Liver (tissue), 3 donors: Measurements from ENCODE around the gene PHOSPHO1.

Experiments
- GABPA ChIP-seq, 2 donors: IDR thresholded peaks in 1 of 2; conservative IDR thresholded peaks in 1 of 2; 2 replicates each; pipeline ENCODE4 v1.6.1; 2016; ENCODE audit warnings: antibody characterized with exemption in 2 of 2, mild to moderate bottlenecking in 1 of 2, moderate library complexity in 1 of 2
- HNF4G ChIP-seq: IDR thresholded peaks from 2 replicates; pipeline ENCODE4 v1.6.1; 2016; ENCODE audit warnings: antibody characterized with exemption
- MAX ChIP-seq: IDR thresholded peaks from 2 replicates; pipeline ENCODE4 v1.6.1; 2016; ENCODE audit warnings: antibody characterized with exemption
- RAD21 ChIP-seq, 2 donors: IDR thresholded peaks; 2 replicates each; pipeline ENCODE4 v1.6.1; 2016; ENCODE audit warnings: antibody characterized with exemption in 2 of 2, mild to moderate bottlenecking in 2 of 2
- REST ChIP-seq: IDR thresholded peaks from 2 replicates; pipeline ENCODE4 v1.6.1; 2016; ENCODE audit warnings: antibody characterized with exemption, mild to moderate bottlenecking
- RXRA ChIP-seq, 2 donors: IDR thresholded peaks; 2 replicates each; pipeline ENCODE4 v1.6.1; 2017 to 2018; ENCODE audit warnings: antibody characterized with exemption in 2 of 2, mild to moderate bottlenecking in 1 of 2
- SP1 ChIP-seq: IDR thresholded peaks from 2 replicates; pipeline ENCODE4 v1.6.1; 2018; ENCODE audit warnings: antibody characterized with exemption, mild to moderate bottlenecking
- TAF1 ChIP-seq: conservative IDR thresholded peaks from 2 replicates; pipeline ENCODE4 v1.6.1; 2016; ENCODE audit warnings: antibody characterized with exemption, mild to moderate bottlenecking
- YY1 ChIP-seq: IDR thresholded peaks from 2 replicates; pipeline ENCODE4 v1.6.1; 2016; ENCODE audit warnings: antibody characterized with exemption, mild to moderate bottlenecking
- TF ChIP-seq, protein P1 (sequence below): fragments of 150-350 bp; IDR thresholded peaks from 2 replicates; pipeline ENCODE4 v1.5.1; 2017; ENCODE audit warnings: improper control_type of control experiment, low read depth, low read length; ENCODE audit not compliant: missing input control
- TF ChIP-seq, protein P2 (sequence below): IDR thresholded peaks from 2 replicates; pipeline ENCODE4 v1.6.1; 2016; ENCODE audit warnings: antibody characterized with exemption
- donor health status: healthy.
- donor health status: healthy.

GRCh38 chr17:49203796-49204195 lies 26.8 kb downstream of the PHOSPHO1 start:
- TF ChIP-seq, protein P1, sequence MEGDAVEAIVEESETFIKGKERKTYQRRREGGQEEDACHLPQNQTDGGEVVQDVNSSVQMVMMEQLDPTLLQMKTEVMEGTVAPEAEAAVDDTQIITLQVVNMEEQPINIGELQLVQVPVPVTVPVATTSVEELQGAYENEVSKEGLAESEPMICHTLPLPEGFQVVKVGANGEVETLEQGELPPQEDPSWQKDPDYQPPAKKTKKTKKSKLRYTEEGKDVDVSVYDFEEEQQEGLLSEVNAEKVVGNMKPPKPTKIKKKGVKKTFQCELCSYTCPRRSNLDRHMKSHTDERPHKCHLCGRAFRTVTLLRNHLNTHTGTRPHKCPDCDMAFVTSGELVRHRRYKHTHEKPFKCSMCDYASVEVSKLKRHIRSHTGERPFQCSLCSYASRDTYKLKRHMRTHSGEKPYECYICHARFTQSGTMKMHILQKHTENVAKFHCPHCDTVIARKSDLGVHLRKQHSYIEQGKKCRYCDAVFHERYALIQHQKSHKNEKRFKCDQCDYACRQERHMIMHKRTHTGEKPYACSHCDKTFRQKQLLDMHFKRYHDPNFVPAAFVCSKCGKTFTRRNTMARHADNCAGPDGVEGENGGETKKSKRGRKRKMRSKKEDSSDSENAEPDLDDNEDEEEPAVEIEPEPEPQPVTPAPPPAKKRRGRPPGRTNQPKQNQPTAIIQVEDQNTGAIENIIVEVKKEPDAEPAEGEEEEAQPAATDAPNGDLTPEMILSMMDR = no peak
- TF ChIP-seq REST (no peak), MAX (no peak), RXRA (IDR thresholded peaks at IDR 0.05) (no peak), YY1 (no peak), TAF1 (no peak), RAD21 (IDR thresholded peaks at IDR 0.05) (no peak), SP1 (no peak), HNF4G (no peak), GABPA (IDR thresholded peaks at IDR 0.05 in 1 of 2, conservative IDR thresholded peaks at IDR 0.05 in 1 of 2) (no peak)
- TF ChIP-seq, protein P2, sequence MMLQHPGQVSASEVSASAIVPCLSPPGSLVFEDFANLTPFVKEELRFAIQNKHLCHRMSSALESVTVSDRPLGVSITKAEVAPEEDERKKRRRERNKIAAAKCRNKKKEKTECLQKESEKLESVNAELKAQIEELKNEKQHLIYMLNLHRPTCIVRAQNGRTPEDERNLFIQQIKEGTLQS = no peak
